K562 (cell line): ENCODE results near the gene TAF11. TPM values are rescaled to one million over a fixed set of nuclear protein-coding genes. Genes with fewer than 3 reads are reported as not detected.

Experiments used
- BRD4 ChIP-seq: fragments of 200-600 bp; sonication (generic); IDR thresholded peaks from 2 replicates; pipeline ENCODE4 v1.6.1; 2017; ENCODE audit warnings: inconsistent platforms
- CEBPB ChIP-seq: fragments of 450-650 bp; IDR thresholded peaks from 2 replicates; pipeline ENCODE4 v1.6.1; 2016; ENCODE audit warnings: missing genetic modification characterization, missing compliant biosample characterization
- CLOCK ChIP-seq: fragments of 250-450 bp; sonication (Bioruptor Pico); IDR thresholded peaks from 2 replicates; pipeline ENCODE4 v1.4.0; 2020; ENCODE audit warnings: mild to moderate bottlenecking, moderate library complexity, borderline replicate concordance
- CXXC5 ChIP-seq: fragments of 250-450 bp; sonication (Bioruptor Pico); IDR thresholded peaks from 2 replicates; pipeline ENCODE4 v1.8.0; 2022; ENCODE audit warnings: inconsistent platforms, mild to moderate bottlenecking, moderate library complexity
- E2F8 ChIP-seq: fragments of 450-650 bp; IDR thresholded peaks from 2 replicates; pipeline ENCODE4 v1.7.1; 2018; ENCODE audit warnings: mild to moderate bottlenecking, low read depth; ENCODE audit not compliant: partially characterized antibody
- FOSL1 ChIP-seq: fragments of 200-800 bp; sonication (Bioruptor generic); conservative IDR thresholded peaks from 2 replicates; pipeline ENCODE4 v1.6.1; 2016; ENCODE audit warnings: missing genetic modification characterization, missing compliant biosample characterization
- FOXM1 ChIP-seq, 2 experiments: fragments of 450-650 bp in 1 of 2; sonication (generic) in 1 of 2; formaldehyde crosslinking in 1 of 2; IDR thresholded peaks; 2 replicates each; pipeline versions ENCODE4 v1.6.1 to v1.9.0; 2017 to 2022; ENCODE audit warnings: low read depth in 2 of 2, mild to moderate bottlenecking in 2 of 2, missing genetic modification reagents in 1 of 2, moderate library complexity in 1 of 2
- KDM4B ChIP-seq, 2 experiments: fragments of 450-650 bp in 1 of 2; sonication (generic) in 1 of 2; IDR thresholded peaks; 2 replicates each; pipeline ENCODE4 v1.6.1; 2016 to 2017; ENCODE audit warnings: borderline replicate concordance in 2 of 2, antibody characterized with exemption in 1 of 2, low read depth in 1 of 2, mild to moderate bottlenecking in 1 of 2
- MIER1 ChIP-seq: fragments of 450-650 bp; IDR thresholded peaks from 2 replicates; pipeline ENCODE4 v1.6.1; 2016; ENCODE audit warnings: antibody characterized with exemption, mild to moderate bottlenecking, low read depth
- NR4A1 ChIP-seq, 2 experiments: fragments of 250-450 bp in 1 of 2; fragments of 450-650 bp in 1 of 2; sonication (Bioruptor Pico) in 1 of 2; IDR thresholded peaks; 2 replicates each; pipeline versions ENCODE4 v1.4.0 to v1.6.1; 2016 to 2020; ENCODE audit warnings: mild to moderate bottlenecking in 2 of 2, missing compliant biosample characterization in 1 of 2, missing genetic modification characterization in 1 of 2, moderate library complexity in 1 of 2
- RBFOX2 ChIP-seq: fragments of 200-400 bp; formaldehyde crosslinking; IDR thresholded peaks from 2 replicates; pipeline ENCODE4 v1.6.1; 2017; ENCODE audit warnings: low read depth, mild to moderate bottlenecking, low read length, moderate library complexity
- SP1 ChIP-seq: sonication (generic); formaldehyde crosslinking; IDR thresholded peaks from 2 replicates; pipeline ENCODE4 v1.8.1; 2022; ENCODE audit warnings: mild to moderate bottlenecking, missing genetic modification reagents
- ZBTB1 ChIP-seq: sonication (generic); formaldehyde crosslinking; IDR thresholded peaks from 2 replicates; pipeline ENCODE4 v1.8.1; 2023; ENCODE audit warnings: missing genetic modification reagents, low read depth, mild to moderate bottlenecking, borderline replicate concordance
- ZEB2 ChIP-seq: fragments of 450-650 bp; IDR thresholded peaks from 2 replicates; pipeline ENCODE4 v1.6.1; 2016
- ZNF165 ChIP-seq: fragments of 250-450 bp; sonication (Bioruptor Pico); IDR thresholded peaks from 2 replicates; pipeline ENCODE4 v1.4.0; 2020; ENCODE audit warnings: borderline replicate concordance
- ZNF239 ChIP-seq: fragments of 250-450 bp; sonication (Bioruptor Pico); IDR thresholded peaks from 2 replicates; pipeline ENCODE4 v1.4.0; 2020; ENCODE audit warnings: mild to moderate bottlenecking
- polyA plus RNA-seq, 8 experiments: library from polyadenylated mRNA; depleted of rRNA in 4 of 8; stranded (reverse) in 5 of 8; unstranded in 3 of 8; fragments of >200 nt; fragmentation: Nextera tagmentation in 2 of 8; fragmentation: Illumina TruSeq in 1 of 8; extraction: Ambion mirVana in 2 of 8; extraction: Trizol in 1 of 8; gene quantifications; 2 replicates each; pipeline versions ENCODE4 v1.2.1 to v1.2.3, GENCODE V29; 2011 to 2014; ENCODE audit warnings: inconsistent platforms in 1 of 8, missing spikeins in 1 of 8
- total RNA-seq, 7 experiments: library from RNA; depleted of rRNA in 6 of 7; stranded (reverse); fragments of >200 nt in 6 of 7; fragmentation: Illumina TruSeq in 2 of 7; extraction: Trizol in 2 of 7; gene quantifications; 2 replicates each; pipeline versions ENCODE4 v1.2.1 to v1.2.3, GENCODE V29; 2011 to 2021; ENCODE audit warnings: low replicate concordance in 1 of 7
- TF ChIP-seq, protein P1 (sequence below): IDR thresholded peaks from 2 replicates; pipeline ENCODE4 v1.6.1; 2016; ENCODE audit warnings: missing genetic modification characterization, missing compliant biosample characterization

Gene TAF11
- total and polyA plus RNA-seq, 9 of the 15 experiments (the other 6 are each of a cell fraction or from before 2014, with no cell fraction given), result 40.9 to 91.9 (median 71.9) TPM

GRCh38 chr6:34888874-34889555, 1.2 kb upstream of the TAF11 start, which contains the start of gene ANKS1A (continued):
- TF ChIP-seq FOXM1 (IDR thresholded peaks at IDR 0.05; ENCODE audit: low read depth) (no peak), FOXM1 (CRISPR knock-in tag; IDR thresholded peaks at IDR 0.05; ENCODE audit: low read depth) (no peak), FOSL1 (tag) (no peak), BRD4 (no peak), ZNF239 (no peak), ZBTB1 (no peak), SP1 (peak; percentile 93), ZNF165 (CRISPR knock-in tag) (no peak), CXXC5 (CRISPR knock-in tag) (peak; percentile 82), NR4A1 (CRISPR knock-in tag; IDR thresholded peaks at IDR 0.05) (no peak), NR4A1 (tag; IDR thresholded peaks at IDR 0.05) (no peak), MIER1 (no peak), RBFOX2 (peak; percentile 66), E2F8 (peak; percentile 73), KDM4B (IDR thresholded peaks at IDR 0.05; ENCODE audit: borderline replicate concordance in 2 of 2, low read depth in 1 of 2) (peak in 1 of 2 experiments; percentile 59; a peak in 1 of 4 replicates), CLOCK (CRISPR knock-in tag) (no peak), CEBPB (tag) (no peak), ZEB2 (peak; percentile 97)
- TF ChIP-seq, protein P1, sequence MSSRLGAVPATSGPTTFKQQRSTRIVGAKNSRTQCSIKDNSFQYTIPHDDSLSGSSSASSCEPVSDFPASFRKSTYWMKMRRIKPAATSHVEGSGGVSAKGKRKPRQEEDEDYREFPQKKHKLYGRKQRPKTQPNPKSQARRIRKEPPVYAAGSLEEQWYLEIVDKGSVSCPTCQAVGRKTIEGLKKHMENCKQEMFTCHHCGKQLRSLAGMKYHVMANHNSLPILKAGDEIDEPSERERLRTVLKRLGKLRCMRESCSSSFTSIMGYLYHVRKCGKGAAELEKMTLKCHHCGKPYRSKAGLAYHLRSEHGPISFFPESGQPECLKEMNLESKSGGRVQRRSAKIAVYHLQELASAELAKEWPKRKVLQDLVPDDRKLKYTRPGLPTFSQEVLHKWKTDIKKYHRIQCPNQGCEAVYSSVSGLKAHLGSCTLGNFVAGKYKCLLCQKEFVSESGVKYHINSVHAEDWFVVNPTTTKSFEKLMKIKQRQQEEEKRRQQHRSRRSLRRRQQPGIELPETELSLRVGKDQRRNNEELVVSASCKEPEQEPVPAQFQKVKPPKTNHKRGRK (tag), result no peak
